HG03064 (cell line): ENCODE data around the gene IL18R1.

Experiments used
- ATAC-seq: cut with Tn5 transposase; IDR thresholded peaks from one replicate; pipeline ENCODE4 v1.9.1; 2021; ENCODE audit warnings: low read depth; ENCODE audit not compliant: unreplicated experiment

The IL18R1 gene

GRCh38 chr2:102386867-102387541 lies 31.4 kb downstream of the IL18R1 start:
- no peak for ATAC-seq

GRCh38 chr2:102387763-102388546 lies 32.4 kb downstream of the IL18R1 start:
- no peak for ATAC-seq

GRCh38 chr2:102391565-102391964 lies 36.0 kb downstream of the IL18R1 start:
- no peak for ATAC-seq

- no peak for ATAC-seq
Measured at GRCh38 chr2:102392096-102392495, 36.5 kb downstream of the IL18R1 start.

- no peak for ATAC-seq
Measured at GRCh38 chr2:102392942-102393341, 37.3 kb downstream of the IL18R1 start.

GRCh38 chr2:102396012-102396411 lies 40.4 kb downstream of the IL18R1 start:
- no peak for ATAC-seq

- ATAC-seq: no peak
Measured at GRCh38 chr2:102397209-102397608, 41.6 kb downstream of the IL18R1 start.

- ATAC-seq: no peak
Measured at GRCh38 chr2:102399499-102400141, 44.0 kb downstream of the IL18R1 start.

GRCh38 chr2:102401456-102401855 lies 45.9 kb downstream of the IL18R1 start:
- ATAC-seq: no peak

- no peak for ATAC-seq
Measured at GRCh38 chr2:102401865-102402264, 46.3 kb downstream of the IL18R1 start.

- no peak for ATAC-seq
Measured at GRCh38 chr2:102410952-102411351, 55.4 kb downstream of the IL18R1 start.

GRCh38 chr2:102412199-102412598 lies 56.6 kb downstream of the IL18R1 start:
- no peak for ATAC-seq

- ATAC-seq: peak; percentile 48
Measured at GRCh38 chr2:102417946-102418345, 62.4 kb downstream of the IL18R1 start.

- peak; percentile 82 for ATAC-seq
Measured at GRCh38 chr2:102418421-102418961, 62.9 kb downstream of the IL18R1 start.

- ATAC-seq: no peak
Measured at GRCh38 chr2:102420290-102420689, 64.7 kb downstream of the IL18R1 start.

GRCh38 chr2:102421890-102422759 lies 66.5 kb downstream of the IL18R1 start:
- no peak for ATAC-seq

GRCh38 chr2:102422910-102423309 lies 67.3 kb downstream of the IL18R1 start, which contains the start of gene IL18RAP:
IL18RAP (plus strand) TSS chr2:102423160; CDS start chr2:102423278, 118 bp downstream.
- no peak for ATAC-seq

- ATAC-seq: no peak
Measured at GRCh38 chr2:102423368-102423767, 67.8 kb downstream of the IL18R1 start.

- ATAC-seq: peak; percentile 68
Measured at GRCh38 chr2:102424754-102425153, 69.2 kb downstream of the IL18R1 start.

- no peak for ATAC-seq
Measured at GRCh38 chr2:102425441-102426132, 70.0 kb downstream of the IL18R1 start.
